NT2/D1 (cell line): Measurements from ENCODE around the gene SURF1.
A peak's percentile ranks its signal among the peaks of the same experiment; 100 is the strongest.

Experiments used
- DNase-seq: peaks from one replicate; pipeline ENCODE4 v3.0.0-alpha.2; 2011; ENCODE audit warnings: low read depth, low spot score
- H3K27me3 ChIP-seq: 2 replicates; pipeline ENCODE4 v1.6.0; 2011; ENCODE audit warnings: mild to moderate bottlenecking; ENCODE audit not compliant: insufficient read length, insufficient read depth
- H3K36me3 ChIP-seq: 2 replicates; pipeline ENCODE4 v1.6.1; 2011; ENCODE audit warnings: mild to moderate bottlenecking, low read length, mixed read lengths; ENCODE audit not compliant: insufficient read depth, insufficient read length
- H3K4me1 ChIP-seq: 2 replicates; pipeline ENCODE4 v1.5.1; 2011; ENCODE audit not compliant: insufficient read depth, insufficient read length
- H3K4me3 ChIP-seq: 2 replicates; pipeline ENCODE4 v1.5.1; 2011; ENCODE audit warnings: low read depth; ENCODE audit not compliant: insufficient read length
- H3K9ac ChIP-seq: 2 replicates; pipeline ENCODE4 v1.6.0; 2011; ENCODE audit warnings: low read depth; ENCODE audit not compliant: insufficient read length
- H3K9me3 ChIP-seq: 2 replicates; pipeline ENCODE4 v1.5.1; 2011; ENCODE audit warnings: mild to moderate bottlenecking, low read length; ENCODE audit not compliant: insufficient read depth
- SUZ12 ChIP-seq: IDR thresholded peaks from 2 replicates; pipeline ENCODE4 v1.6.1; 2011; ENCODE audit not compliant: insufficient read length, insufficient read depth; ENCODE audit errors: extremely low read depth
- YY1 ChIP-seq: IDR thresholded peaks from 2 replicates; pipeline ENCODE4 v1.6.1; 2011; ENCODE audit not compliant: insufficient read length, insufficient read depth
- ZNF274 ChIP-seq: IDR thresholded peaks from 2 replicates; pipeline ENCODE4 v1.6.1; 2011; ENCODE audit warnings: mild to moderate bottlenecking, low read depth, low read length

The SURF1 gene

DNA sequence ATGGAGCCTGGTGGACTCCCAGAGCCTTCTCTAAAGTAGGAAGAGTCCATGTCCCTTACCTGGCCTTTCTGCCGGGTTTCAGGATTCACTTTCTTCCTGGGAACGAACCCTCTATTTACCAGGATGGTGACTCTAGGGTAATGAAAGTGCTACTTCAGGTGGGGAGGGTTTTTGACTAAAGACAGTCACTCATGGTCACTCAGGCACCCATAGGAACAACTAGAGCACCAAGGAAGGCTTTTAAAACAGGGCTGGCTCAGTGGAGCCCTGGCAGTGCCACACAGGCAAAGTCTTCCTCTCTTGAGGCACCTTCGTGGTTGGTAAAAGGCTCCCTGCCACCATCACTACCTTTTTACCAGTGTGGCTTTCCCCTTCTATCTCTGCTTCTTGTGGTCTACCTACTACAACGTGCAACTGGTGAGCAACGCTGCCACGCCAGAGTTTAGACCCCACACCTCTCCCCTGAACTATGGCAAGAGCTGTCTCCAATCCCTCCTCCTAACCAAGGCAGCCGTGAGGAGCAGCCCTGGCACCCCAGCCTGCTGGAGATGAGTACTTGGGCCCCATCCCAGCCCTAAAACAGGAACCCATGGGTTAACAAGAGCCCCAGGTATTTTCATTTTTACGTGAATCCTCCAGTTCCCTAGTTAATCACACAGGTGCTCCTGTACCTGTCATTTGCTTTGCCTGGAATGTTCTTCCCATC lies 3.5 kb downstream of the SURF1 start:
- no peak for DNase-seq
- Histone ChIP-seq H3K4me1 (peaks cover 12% of the 10 kb centered on the region), H3K9me3 (no peaks in the 10 kb centered on the region), H3K27me3 (no peaks in the 10 kb centered on the region), H3K9ac (no peak overlapping the region), H3K36me3 (peaks cover 79% of the 10 kb centered on the region), H3K4me3 (no peak overlapping the region)
- no peak for TF ChIP-seq YY1
- no peak for TF ChIP-seq ZNF274
- TF ChIP-seq SUZ12 = no peak

DNA sequence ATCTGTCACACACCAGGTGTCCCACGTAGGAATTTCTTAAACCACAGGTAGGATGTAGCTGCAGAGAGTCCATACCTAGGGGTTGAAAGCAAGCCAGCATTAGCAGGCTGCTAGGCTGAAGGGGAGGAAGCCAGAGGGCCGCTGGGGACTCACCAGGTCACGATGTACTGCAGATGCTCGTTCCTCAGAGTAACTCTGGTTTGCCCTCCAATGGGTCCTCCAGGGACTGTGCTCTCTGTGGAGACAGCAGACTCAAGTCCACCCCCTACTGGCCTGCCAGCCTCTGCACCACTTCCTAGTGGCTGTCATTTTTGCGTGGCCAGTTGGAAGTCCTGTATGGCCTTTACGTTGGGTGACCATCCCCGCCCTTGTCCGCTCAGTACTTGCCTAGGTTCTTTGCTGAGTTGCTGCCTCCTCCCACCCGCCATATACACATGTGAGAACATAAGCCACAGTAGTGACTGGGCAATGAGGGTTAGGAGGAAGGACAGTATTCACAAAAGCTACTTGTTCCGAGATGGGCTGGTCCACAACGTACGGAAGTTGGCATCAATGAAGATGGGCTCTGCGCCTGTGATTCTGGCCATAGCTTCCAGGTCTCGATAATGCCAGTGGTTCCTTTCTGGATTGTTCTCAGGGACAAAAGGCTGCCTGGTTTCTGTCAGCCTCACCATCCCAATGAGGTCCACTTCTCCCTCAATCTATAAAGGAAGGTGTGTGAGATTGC lies 4.2 kb downstream of the SURF1 start:
- H3K4me3 ChIP-seq = no peak overlapping the region
- H3K36me3 ChIP-seq = peaks cover 72% of the 10 kb centered on the region
- H3K27me3 ChIP-seq = no peaks in the 10 kb centered on the region
- peaks cover 9% of the 10 kb centered on the region for H3K4me1 ChIP-seq
- H3K9ac ChIP-seq = no peak overlapping the region
- DNase-seq = peak; percentile 82
- no peak for TF ChIP-seq ZNF274
- no peaks in the 10 kb centered on the region for H3K9me3 ChIP-seq

DNA sequence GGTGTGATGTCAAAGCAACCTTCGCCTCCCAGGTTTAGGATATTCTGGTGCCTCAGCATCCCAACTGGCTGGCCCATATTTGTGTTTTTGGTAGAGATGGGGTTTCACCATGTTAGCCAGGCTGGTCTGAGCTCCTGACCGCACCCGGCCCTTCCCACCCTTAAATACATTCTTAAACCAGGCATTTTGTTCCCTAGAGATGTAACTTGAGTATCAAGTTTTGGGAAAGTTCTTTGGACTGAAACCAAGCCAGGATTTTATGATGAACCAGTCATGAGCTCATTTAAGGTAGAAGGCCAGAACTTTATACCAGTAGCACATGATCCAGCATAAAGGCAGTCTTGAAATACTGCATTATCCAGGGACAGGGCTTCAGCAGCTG lies 4.8 kb downstream of the SURF1 start:
- H3K36me3 ChIP-seq = peaks cover 72% of the 10 kb centered on the region
- no peak for DNase-seq
- no peaks in the 10 kb centered on the region for H3K27me3 ChIP-seq
- H3K4me3 ChIP-seq = no peak overlapping the region
- TF ChIP-seq SUZ12 = no peak
- no peak for TF ChIP-seq YY1
- no peak for TF ChIP-seq ZNF274
- H3K9ac ChIP-seq = no peak overlapping the region
- H3K4me1 ChIP-seq = peaks cover 11% of the 10 kb centered on the region
- H3K9me3 ChIP-seq = no peaks in the 10 kb centered on the region

DNA sequence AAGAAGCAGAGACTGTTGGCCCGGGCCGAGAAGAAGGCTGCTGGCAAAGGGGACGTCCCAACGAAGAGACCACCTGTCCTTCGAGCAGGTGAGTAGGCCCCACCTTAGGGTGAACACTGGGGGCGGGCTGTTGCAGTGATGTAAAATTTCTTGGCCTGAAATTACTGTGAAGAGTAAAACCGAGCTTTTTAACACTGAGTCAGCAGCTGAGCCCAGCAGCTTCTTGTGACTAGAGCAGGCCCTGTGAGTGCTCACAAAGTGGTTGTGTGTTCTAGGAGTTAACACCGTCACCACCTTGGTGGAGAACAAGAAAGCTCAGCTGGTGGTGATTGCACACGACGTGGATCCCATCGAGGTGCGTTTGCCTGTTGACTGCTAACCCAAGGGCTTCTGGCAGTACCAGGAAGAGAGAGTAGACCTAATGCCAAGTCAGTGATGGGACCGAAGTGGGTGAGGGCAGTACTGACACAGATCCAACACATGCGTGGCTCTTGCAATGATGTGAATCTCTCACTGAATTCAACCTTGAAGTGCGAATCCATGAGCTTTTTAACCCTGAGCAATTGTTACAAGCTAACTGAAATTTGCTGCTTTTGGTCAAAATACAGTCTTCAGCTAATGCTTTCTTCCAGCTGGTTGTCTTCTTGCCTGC lies 6.2 kb downstream of the SURF1 start:
- H3K9me3 ChIP-seq = no peaks in the 10 kb centered on the region
- H3K4me1 ChIP-seq = peaks cover 19% of the 10 kb centered on the region
- no peaks in the 10 kb centered on the region for H3K27me3 ChIP-seq
- peaks cover 86% of the 10 kb centered on the region for H3K36me3 ChIP-seq
- DNase-seq = no peak
- peak overlapping the region; percentile 70 for H3K9ac ChIP-seq
- peak overlapping the region; percentile 99 for H3K4me3 ChIP-seq
- no peak for TF ChIP-seq SUZ12
- no peak for TF ChIP-seq YY1
- no peak for TF ChIP-seq ZNF274

DNA sequence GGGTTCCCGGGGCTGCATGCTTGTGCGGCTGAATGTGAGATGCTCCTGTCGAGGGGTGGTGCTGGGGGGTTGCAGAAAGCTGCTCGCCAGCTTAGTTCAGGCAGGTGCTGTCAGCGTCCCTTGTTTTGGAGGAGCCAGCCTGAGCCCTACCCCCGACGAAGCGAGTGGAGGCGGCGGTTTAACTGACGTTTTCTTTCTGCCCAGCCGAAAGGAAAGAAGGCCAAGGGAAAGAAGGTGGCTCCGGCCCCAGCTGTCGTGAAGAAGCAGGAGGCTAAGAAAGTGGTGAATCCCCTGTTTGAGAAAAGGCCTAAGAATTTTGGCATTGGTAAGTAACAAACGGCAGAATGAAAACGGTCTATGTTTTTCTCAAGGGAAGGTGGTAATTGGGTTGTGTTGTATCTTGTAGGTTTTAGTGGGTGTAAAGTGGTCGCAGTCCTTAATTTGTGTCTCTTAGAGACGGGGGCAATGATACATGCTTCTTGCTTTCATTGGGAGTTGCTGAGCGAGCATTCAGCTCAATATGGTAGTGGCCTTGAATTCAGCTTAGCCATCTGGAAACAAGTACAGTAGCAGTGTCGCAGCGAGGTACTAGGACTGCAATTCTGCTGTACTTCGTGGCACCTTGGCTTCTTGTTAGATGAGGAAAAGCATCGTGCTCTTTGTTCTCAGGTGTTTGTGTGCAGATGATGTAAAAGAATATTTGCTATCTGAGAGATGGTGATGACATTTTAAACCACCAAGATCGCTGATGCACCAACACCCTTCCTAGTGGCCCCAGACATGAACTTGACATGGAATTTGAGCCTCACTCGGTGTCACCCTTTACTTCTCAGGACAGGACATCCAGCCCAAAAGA lies 7.3 kb downstream of the SURF1 start:
- TF ChIP-seq ZNF274 = no peak
- TF ChIP-seq YY1 = no peak
- DNase-seq = no peak
- Histone ChIP-seq H3K9me3 (no peaks in the 10 kb centered on the region), H3K9ac (peak overlapping the region; percentile 99), H3K36me3 (peaks cover 86% of the 10 kb centered on the region), H3K4me1 (peaks cover 16% of the 10 kb centered on the region), H3K4me3 (peak overlapping the region; percentile 99), H3K27me3 (no peaks in the 10 kb centered on the region)

DNA sequence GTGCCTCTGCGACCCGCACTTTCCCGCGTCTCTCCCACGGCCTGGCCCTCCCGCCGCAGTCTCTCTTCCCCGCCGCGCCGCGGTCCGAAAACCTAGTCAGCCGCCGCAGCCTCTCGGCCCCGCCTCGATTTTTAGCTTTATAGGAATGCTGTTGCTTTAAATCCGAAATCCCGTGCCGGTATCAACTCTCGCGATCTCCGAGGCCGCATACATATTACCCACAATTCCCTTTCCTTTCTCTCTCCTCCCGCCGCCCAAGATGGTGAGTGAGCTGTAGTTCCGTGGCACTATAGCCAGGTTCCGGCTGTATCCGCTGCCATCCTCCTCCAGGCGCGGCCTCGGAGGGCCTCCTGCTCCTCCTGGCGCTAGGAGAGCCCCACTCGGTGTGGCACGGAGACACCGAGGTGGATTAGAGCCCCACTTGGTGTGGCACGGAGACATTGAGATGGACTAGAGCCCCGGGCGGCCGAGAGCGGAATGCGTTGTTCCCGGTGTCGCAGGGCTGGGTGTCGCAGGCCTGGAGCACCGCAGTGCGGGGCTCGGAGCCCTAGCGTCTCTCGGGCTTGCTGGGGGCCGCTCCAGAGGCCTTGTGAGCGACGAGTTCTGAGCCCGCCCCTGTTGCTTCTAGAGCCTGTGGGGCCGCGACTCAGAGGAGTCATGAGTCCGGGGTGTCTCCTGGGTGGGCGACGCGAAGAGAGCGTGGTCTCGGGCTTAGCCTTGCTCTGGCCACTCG lies 8.1 kb downstream of the SURF1 start, which contains the start of the genes MED22 and RPL7A:
TSS of gene MED22 (minus strand) at position 147 of the 733 bp plus-strand sequence. CDS start 1,469 bp downstream, outside the sequence.
TSS of gene RPL7A (plus strand) at position 234 of the 733 bp plus-strand sequence. CDS start at position 260, 26 bp downstream.
- peak within 1 kb of the TSS; percentile 99 for H3K9ac ChIP-seq
- peaks cover 19% of the 10 kb centered on the region for H3K4me1 ChIP-seq
- no peaks in the 10 kb centered on the region for H3K27me3 ChIP-seq
- peak; percentile 97 for DNase-seq
- TF ChIP-seq YY1 (peak; percentile 69), SUZ12 (no peak)
- H3K4me3 ChIP-seq = peak within 1 kb of the TSS; percentile 99
- no peaks in the 10 kb centered on the region for H3K9me3 ChIP-seq
- peaks cover 86% of the 10 kb centered on the region for H3K36me3 ChIP-seq
